Measurements from ENCODE around the gene GLG1.

DNA sequence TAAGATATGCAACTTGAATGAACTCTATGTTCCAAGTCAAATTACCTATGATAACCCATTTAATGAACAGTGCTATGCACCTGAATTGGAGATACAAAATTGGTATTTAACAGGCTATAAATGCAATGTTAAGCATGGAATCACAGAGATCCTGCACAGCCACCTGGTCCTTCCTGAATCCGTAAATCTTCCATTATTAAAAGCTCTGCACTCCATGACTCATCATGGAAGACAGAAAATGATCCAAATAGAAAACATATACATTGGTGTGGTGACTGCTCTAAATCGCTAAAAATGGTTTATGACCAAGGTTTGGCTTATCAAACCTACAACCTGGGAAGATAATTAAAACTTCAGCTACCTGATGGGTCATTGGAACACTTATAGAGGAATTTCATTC is 45.3 kb downstream of the GLG1 start:
- no peak for TF ChIP-seq EZH2 (optimal IDR thresholded peaks at IDR 0.05; ENCODE audit: low read depth, low read length)
- TF ChIP-seq, protein P1, sequence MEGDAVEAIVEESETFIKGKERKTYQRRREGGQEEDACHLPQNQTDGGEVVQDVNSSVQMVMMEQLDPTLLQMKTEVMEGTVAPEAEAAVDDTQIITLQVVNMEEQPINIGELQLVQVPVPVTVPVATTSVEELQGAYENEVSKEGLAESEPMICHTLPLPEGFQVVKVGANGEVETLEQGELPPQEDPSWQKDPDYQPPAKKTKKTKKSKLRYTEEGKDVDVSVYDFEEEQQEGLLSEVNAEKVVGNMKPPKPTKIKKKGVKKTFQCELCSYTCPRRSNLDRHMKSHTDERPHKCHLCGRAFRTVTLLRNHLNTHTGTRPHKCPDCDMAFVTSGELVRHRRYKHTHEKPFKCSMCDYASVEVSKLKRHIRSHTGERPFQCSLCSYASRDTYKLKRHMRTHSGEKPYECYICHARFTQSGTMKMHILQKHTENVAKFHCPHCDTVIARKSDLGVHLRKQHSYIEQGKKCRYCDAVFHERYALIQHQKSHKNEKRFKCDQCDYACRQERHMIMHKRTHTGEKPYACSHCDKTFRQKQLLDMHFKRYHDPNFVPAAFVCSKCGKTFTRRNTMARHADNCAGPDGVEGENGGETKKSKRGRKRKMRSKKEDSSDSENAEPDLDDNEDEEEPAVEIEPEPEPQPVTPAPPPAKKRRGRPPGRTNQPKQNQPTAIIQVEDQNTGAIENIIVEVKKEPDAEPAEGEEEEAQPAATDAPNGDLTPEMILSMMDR (IDR thresholded peaks at IDR 0.05; ENCODE audit: low read length), result no peak
